Activated naive CD8-positive, alpha-beta T cell treated with anti-CD3 and anti-CD28 coated beads, Interleukin-2, amount 50 U/mL, for 24 hours (primary cell): Measurements from ENCODE around the gene LCORL.
"Not testable (repeated sequence)": the region's sequence is repeated elsewhere in the genome, so short reads cannot be mapped to it uniquely, and the experiment has no call there.

ENCODE experiments used
- ATAC-seq: fragments of 150-1000 bp; cut with Tn5 transposase; one replicate; pipeline ENCODE4 v1.10.0; 2021
- DNase-seq: peaks from one replicate; pipeline ENCODE4 v3.0.0; 2021
- H3K27ac Mint-ChIP-seq: one replicate; pipeline ENCODE4 v1.8.0; 2021; ENCODE audit warnings: mild to moderate bottlenecking, mixed read lengths
- H3K27me3 Mint-ChIP-seq: one replicate; pipeline ENCODE4 v1.8.0; 2021; ENCODE audit warnings: mixed read lengths
- H3K36me3 Mint-ChIP-seq: one replicate; pipeline ENCODE4 v1.8.0; 2021; ENCODE audit warnings: low read depth, mixed read lengths
- H3K4me1 Mint-ChIP-seq: one replicate; pipeline ENCODE4 v1.8.0; 2021; ENCODE audit warnings: mixed read lengths
- H3K4me3 Mint-ChIP-seq: one replicate; pipeline ENCODE4 v1.8.0; 2021; ENCODE audit warnings: mild to moderate bottlenecking, moderate library complexity, mixed read lengths
- H3K9me3 Mint-ChIP-seq: one replicate; pipeline ENCODE4 v1.8.0; 2021; ENCODE audit warnings: mixed read lengths

LCORL gene

DNA sequence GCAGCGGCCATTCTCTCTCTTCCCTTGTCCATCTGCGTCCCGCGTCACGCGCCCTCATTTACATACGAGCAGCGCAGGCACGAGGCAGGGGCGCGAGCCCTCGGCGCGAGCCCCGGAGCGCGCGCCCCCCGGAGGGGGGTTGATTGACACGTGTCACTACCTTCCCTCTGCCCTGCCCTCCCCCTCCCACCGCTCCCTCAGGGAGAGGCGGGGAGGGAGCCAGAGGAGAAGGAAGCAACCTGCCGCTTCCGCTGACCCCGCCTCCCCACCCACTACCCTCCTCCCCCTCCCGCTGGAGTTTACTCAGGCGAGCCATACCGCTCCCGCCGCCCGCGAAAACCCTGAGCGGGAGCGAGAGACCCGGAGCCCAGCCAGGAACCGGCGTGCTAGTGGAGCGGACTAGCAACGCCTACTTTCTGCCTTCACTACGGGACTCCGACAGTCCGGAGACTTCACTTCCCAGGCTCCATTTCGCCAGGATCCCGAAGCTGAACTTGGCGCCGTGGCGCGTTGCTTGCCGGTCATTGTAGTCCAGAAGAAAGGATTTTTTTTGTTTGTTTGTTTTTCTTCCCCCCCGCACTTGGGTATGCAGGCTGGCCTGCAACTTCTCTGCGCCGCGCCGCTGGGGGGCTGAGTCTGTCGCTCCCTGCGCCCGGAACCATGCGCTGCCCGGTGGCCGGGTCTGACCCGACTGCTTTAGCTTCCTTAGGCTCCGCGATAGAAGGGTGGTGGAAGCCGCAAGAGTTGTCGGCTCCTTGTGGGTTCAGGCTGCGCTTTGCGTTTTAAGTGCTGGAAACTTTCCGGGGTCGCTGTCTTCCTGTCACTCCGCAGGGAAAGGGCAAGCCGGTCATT is at the start of gene LCORL:
Gene LCORL, minus strand, starts transcription at position 36 of the 852 bp plus-strand sequence. Its CDS starts 4 bp downstream, at position 32.
- Mint-ChIP-seq H3K36me3 (peaks cover 2% of the 10 kb centered on the region), H3K27ac (peak within 1 kb of the TSS; percentile 87), H3K4me1 (peaks cover 24% of the 10 kb centered on the region), H3K9me3 (no peaks in the 10 kb centered on the region), H3K4me3 (peak within 1 kb of the TSS; percentile 94), H3K27me3 (peaks cover 21% of the 10 kb centered on the region)
- ATAC-seq (peak; percentile 86), DNase-seq (peak; percentile 88)

- H3K27ac Mint-ChIP-seq = no peak overlapping the region
- H3K27me3 Mint-ChIP-seq = peaks cover 33% of the 10 kb centered on the region
- no peaks in the 10 kb centered on the region for H3K4me1 Mint-ChIP-seq
- H3K4me3 Mint-ChIP-seq = no peak overlapping the region
- DNase-seq = no peak
- no peaks in the 10 kb centered on the region for H3K36me3 Mint-ChIP-seq
- ATAC-seq = no peak
- peaks cover 4% of the 10 kb centered on the region for H3K9me3 Mint-ChIP-seq
These were observed 48.3 kb upstream of the LCORL start for GRCh38 chr4:18069810-18070209.

DNA sequence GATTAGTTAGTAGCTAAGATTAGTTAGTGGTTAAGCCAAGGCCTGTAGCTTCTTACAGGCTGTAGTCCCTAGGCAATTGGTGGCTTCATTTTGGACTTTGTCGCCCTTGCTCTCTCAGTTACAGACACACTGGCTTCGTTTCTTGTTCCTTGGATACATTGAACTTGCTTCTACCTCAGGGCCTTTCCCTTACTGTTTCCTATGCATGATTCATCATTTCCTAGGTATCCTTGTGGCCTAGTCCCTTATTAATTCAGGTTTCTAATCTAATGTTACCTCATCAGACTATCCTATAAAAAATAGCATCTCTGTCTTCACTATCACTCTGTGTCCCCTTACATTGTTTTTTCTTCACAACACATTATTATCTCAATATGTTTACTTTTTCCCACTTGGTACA is 45.5 kb upstream of the LCORL start:
- ATAC-seq = no peak
- no peak overlapping the region for H3K4me3 Mint-ChIP-seq
- H3K27ac Mint-ChIP-seq = no peak overlapping the region
- DNase-seq = no peak
- peaks cover 35% of the 10 kb centered on the region for H3K27me3 Mint-ChIP-seq
- H3K36me3 Mint-ChIP-seq = no peaks in the 10 kb centered on the region
- peaks cover 19% of the 10 kb centered on the region for H3K9me3 Mint-ChIP-seq
- H3K4me1 Mint-ChIP-seq = no peaks in the 10 kb centered on the region

- Mint-ChIP-seq H3K27ac (no peak overlapping the region), H3K4me3 (no peak overlapping the region), H3K9me3 (peaks cover 19% of the 10 kb centered on the region), H3K36me3 (no peaks in the 10 kb centered on the region), H3K4me1 (peaks cover 2% of the 10 kb centered on the region), H3K27me3 (peaks cover 26% of the 10 kb centered on the region)
- ATAC-seq (no peak), DNase-seq (no peak)
These were observed 41.5 kb upstream of the LCORL start for GRCh38 chr4:18063079-18063478.

DNA sequence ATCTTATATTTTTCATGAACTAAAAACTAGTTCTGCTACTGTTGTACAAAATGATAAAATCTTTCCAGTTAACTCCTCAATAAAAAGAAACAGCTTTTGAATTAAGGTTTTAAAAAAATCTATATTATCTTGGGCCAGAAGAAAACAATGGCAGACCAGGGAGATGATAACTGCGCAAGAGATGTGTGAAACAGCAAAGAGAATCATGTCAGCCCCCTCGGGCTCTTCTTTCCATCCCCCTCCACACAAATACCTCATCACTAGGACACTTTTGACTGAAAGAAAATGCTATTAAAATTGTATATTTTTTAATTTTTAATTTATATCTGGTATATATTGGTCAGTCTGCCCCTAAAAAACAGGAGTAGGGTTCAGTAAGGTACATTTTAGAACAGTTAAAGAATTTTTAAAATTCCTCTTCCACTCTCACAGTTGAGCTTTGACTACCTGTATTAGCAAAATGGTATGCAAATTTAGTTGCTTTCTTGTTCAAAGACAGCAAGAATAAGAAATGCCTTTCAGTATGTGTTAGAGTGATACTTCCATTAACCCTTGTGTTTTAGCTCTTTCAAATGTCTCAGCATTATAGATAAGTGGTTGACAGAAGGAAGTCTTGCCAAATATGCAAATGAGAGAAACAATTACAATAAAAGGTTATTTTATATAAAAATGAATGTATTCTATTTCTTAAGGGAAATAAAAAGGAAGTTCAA is 36.4 kb upstream of the LCORL start:
- DNase-seq = no peak
- peak overlapping the region; percentile 29 for H3K4me3 Mint-ChIP-seq

GRCh38 chr4:18056030-18056429 is 34.5 kb upstream of the LCORL start:
- peaks cover 17% of the 10 kb centered on the region for H3K4me1 Mint-ChIP-seq
- DNase-seq (no peak), ATAC-seq (no peak)
- no peaks in the 10 kb centered on the region for H3K9me3 Mint-ChIP-seq
- peaks cover 2% of the 10 kb centered on the region for H3K36me3 Mint-ChIP-seq
- H3K4me3 Mint-ChIP-seq = no peak overlapping the region
- no peak overlapping the region for H3K27ac Mint-ChIP-seq
- H3K27me3 Mint-ChIP-seq = peaks cover 36% of the 10 kb centered on the region

More for the DNA sequence above, 36.4 kb upstream of the LCORL start:
- H3K9me3 Mint-ChIP-seq = peaks cover 4% of the 10 kb centered on the region
- H3K4me1 Mint-ChIP-seq = peaks cover 17% of the 10 kb centered on the region
- H3K36me3 Mint-ChIP-seq = peaks cover 2% of the 10 kb centered on the region
- H3K27ac Mint-ChIP-seq = no peak overlapping the region
- ATAC-seq = no peak
- H3K27me3 Mint-ChIP-seq = peaks cover 34% of the 10 kb centered on the region

GRCh38 chr4:18052158-18052557 is 30.6 kb upstream of the LCORL start:
- ATAC-seq (no peak), DNase-seq (no peak)
- Mint-ChIP-seq H3K4me1 (peaks cover 8% of the 10 kb centered on the region), H3K9me3 (no peaks in the 10 kb centered on the region), H3K4me3 (no peak overlapping the region), H3K27ac (no peak overlapping the region), H3K27me3 (peaks cover 33% of the 10 kb centered on the region), H3K36me3 (peaks cover 2% of the 10 kb centered on the region)

DNA sequence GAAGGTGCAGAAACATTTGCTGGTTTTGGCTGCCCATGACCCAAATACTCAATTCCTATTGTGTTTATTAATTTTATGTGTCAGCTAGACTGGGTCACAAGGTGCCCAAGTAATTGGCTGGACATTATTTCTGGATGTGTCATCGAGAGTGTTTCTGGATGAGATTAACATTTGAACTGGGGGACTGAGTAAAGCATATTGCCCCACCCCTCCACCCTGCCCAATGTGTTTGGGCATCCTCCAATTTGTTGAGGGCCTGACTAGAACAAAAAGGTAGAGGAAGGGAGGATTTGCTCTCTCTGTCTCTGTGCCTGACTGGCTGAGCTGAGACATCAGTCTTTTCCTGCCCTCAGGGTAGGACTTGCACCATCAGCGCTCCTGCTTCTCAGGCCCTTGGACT is 29.7 kb upstream of the LCORL start:
- no peak for ATAC-seq

DNA sequence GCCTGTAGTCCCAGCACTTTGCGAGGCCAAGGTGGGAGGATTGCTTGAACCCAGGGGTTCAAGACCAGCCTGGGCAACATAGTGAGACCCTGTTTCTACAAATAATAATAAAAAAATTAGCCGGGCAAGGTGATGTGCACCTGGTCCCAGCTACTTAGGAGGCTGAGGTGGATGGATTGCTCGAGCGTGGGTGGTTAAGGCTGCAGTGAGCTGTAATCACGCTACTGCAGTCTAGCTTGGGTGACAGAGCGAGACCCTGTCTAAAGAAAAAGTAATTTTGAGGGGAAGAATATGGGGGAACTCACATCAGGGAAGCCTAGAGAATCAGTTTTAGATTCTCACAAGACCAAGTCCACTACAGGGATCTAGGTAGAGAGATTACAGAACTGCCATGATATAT is 28.9 kb upstream of the LCORL start:
- H3K9me3 Mint-ChIP-seq = no peaks in the 10 kb centered on the region
- H3K36me3 Mint-ChIP-seq = peaks cover 2% of the 10 kb centered on the region
- H3K27ac Mint-ChIP-seq = no peak overlapping the region
- no peak for ATAC-seq
- no peak for DNase-seq
- H3K4me3 Mint-ChIP-seq = no peak overlapping the region
- H3K27me3 Mint-ChIP-seq = peaks cover 26% of the 10 kb centered on the region
- no peaks in the 10 kb centered on the region for H3K4me1 Mint-ChIP-seq

More for the DNA sequence above, 29.7 kb upstream of the LCORL start:
- no peak for DNase-seq
- H3K4me1 Mint-ChIP-seq = peaks cover 6% of the 10 kb centered on the region
- no peak overlapping the region for H3K27ac Mint-ChIP-seq
- H3K9me3 Mint-ChIP-seq = no peaks in the 10 kb centered on the region
- H3K4me3 Mint-ChIP-seq = no peak overlapping the region
- H3K36me3 Mint-ChIP-seq = peaks cover 2% of the 10 kb centered on the region
- peaks cover 33% of the 10 kb centered on the region for H3K27me3 Mint-ChIP-seq

- Mint-ChIP-seq H3K27me3 (peaks cover 22% of the 10 kb centered on the region), H3K4me3 (no peak overlapping the region), H3K27ac (no peak overlapping the region), H3K9me3 (no peaks in the 10 kb centered on the region), H3K36me3 (no peaks in the 10 kb centered on the region), H3K4me1 (no peaks in the 10 kb centered on the region)
- DNase-seq (no peak), ATAC-seq (no peak)
These were observed 27.9 kb upstream of the LCORL start for GRCh38 chr4:18049446-18049845.

DNA sequence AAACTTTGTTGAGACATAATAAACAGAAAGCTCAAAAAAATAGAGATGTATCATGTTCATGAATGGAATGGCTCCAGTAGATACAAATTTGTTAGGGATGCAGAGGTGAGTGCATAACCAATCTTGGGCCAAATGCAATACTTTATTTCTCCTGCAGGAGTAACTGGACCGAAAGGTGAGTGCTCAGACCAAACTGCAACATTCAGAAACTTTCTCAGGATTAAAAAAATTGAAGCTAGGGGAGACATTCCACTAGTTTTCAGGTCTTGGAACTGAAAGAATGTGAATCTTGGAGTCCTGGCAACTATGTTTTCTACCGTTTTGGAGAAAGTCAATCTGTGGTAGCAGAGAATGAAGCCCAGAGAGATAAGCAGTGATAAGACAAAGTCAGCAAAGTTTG is 21.2 kb upstream of the LCORL start:
- Mint-ChIP-seq H3K4me1 (no peaks in the 10 kb centered on the region), H3K4me3 (no peak overlapping the region), H3K36me3 (no peaks in the 10 kb centered on the region), H3K27ac (no peak overlapping the region), H3K27me3 (peaks cover 12% of the 10 kb centered on the region), H3K9me3 (no peaks in the 10 kb centered on the region)
- DNase-seq = no peak
- ATAC-seq = no peak

DNA sequence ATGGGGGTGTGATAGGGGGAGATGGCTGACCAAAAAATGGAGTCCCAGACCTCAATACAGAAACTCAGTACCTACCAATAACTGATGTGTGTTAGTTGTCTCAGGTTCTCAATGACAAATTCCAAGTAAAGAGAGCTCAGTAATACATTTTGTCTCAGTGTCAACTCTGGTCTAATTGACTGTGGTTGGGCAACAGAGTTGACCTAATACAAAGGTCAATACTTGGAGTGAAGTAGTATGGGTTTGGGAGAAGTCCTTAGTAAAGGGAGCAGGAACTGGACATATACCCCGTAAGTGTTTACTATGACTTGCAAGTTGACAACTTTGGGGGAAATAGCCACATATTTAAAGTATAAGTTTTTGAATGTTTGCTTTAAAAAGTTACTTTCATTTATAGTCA is 20.5 kb upstream of the LCORL start:
- H3K9me3 Mint-ChIP-seq = no peaks in the 10 kb centered on the region
- no peak overlapping the region for H3K4me3 Mint-ChIP-seq
- H3K27ac Mint-ChIP-seq = no peak overlapping the region
- DNase-seq (no peak), ATAC-seq (no peak)
- peaks cover 12% of the 10 kb centered on the region for H3K27me3 Mint-ChIP-seq
- no peaks in the 10 kb centered on the region for H3K4me1 Mint-ChIP-seq
- no peaks in the 10 kb centered on the region for H3K36me3 Mint-ChIP-seq

DNA sequence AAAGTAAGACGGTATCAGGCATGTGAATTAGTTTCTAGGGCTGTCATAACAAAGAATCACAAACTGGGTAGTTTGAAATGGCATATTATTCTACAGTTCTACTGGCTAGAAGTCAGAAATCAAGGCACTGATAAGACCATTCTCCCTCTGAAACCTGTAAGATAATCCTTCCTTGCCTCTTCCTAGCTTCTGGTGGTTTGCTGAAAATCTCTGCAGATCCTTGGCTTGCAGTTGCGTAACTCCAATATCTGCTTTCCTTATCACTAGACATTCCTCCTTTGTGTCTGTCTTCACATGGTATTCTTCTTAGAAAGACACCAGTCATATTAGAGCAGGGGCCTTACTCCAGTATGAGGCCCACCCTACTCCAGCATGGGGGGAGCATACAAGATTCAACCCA is 19.6 kb upstream of the LCORL start:
- peaks cover 12% of the 10 kb centered on the region for H3K27me3 Mint-ChIP-seq
- H3K9me3 Mint-ChIP-seq = no peaks in the 10 kb centered on the region
- no peaks in the 10 kb centered on the region for H3K36me3 Mint-ChIP-seq
- no peak overlapping the region for H3K27ac Mint-ChIP-seq
- ATAC-seq = no peak
- no peak overlapping the region for H3K4me3 Mint-ChIP-seq
- DNase-seq = no peak
- H3K4me1 Mint-ChIP-seq = no peaks in the 10 kb centered on the region

GRCh38 chr4:18039113-18039512 is 17.6 kb upstream of the LCORL start:
- Mint-ChIP-seq H3K27ac (no peak overlapping the region), H3K27me3 (peaks cover 23% of the 10 kb centered on the region), H3K4me3 (no peak overlapping the region), H3K36me3 (no peaks in the 10 kb centered on the region), H3K4me1 (no peaks in the 10 kb centered on the region), H3K9me3 (no peaks in the 10 kb centered on the region)
- DNase-seq = no peak
- ATAC-seq = no peak

DNA sequence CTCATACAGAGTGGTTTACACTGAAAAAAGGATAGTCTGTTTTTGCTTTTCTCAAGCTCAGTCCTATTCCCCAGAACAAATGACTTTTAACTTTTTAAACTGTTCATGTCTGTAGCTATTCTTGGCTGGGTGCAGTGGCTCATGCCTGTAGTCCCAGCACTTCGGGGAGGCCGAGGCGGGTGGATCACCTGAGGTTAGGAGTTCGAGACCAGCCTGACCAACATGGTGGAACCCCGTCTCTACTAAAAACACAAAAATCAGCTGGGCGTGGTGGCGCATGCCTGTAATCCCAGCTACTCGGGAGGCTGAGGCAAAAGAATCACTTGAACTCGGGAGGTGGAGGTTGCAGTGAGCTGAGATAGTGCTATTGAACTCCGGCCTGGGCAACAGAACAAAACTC is 14.8 kb upstream of the LCORL start:
- not testable (repeated sequence) for ATAC-seq, H3K36me3 Mint-ChIP-seq, H3K4me1 Mint-ChIP-seq, H3K4me3 Mint-ChIP-seq, DNase-seq, H3K9me3 Mint-ChIP-seq, H3K27ac Mint-ChIP-seq
- peaks cover 27% of the 10 kb centered on the region for H3K27me3 Mint-ChIP-seq
